ENCODE data around the gene SH3PXD2B.
"Not testable (repeated sequence)": the region's sequence is repeated elsewhere in the genome, so short reads cannot be mapped to it uniquely, and the experiment has no call there.

SH3PXD2B gene

GRCh38 chr5:172417130-172417841, 37.0 kb downstream of the SH3PXD2B start:
- no peak for DNase-seq

- no peak for DNase-seq
Measured at GRCh38 chr5:172415362-172416275, 38.7 kb downstream of the SH3PXD2B start.

- DNase-seq: no peak
Measured at GRCh38 chr5:172414531-172415361, 39.6 kb downstream of the SH3PXD2B start.

- no peak for DNase-seq
Measured at GRCh38 chr5:172413601-172414171, 40.6 kb downstream of the SH3PXD2B start.

GRCh38 chr5:172412724-172413286, 41.5 kb downstream of the SH3PXD2B start:
- no peak for DNase-seq

GRCh38 chr5:172411484-172412072, 42.7 kb downstream of the SH3PXD2B start:
- no peak for DNase-seq

GRCh38 chr5:172410662-172411483, 43.5 kb downstream of the SH3PXD2B start:
- no peak for DNase-seq

- no peak for DNase-seq
Measured at GRCh38 chr5:172410160-172410559, 44.2 kb downstream of the SH3PXD2B start.

GRCh38 chr5:172409477-172409876, 44.8 kb downstream of the SH3PXD2B start:
- DNase-seq: not testable (repeated sequence)

GRCh38 chr5:172407822-172408221, 46.5 kb downstream of the SH3PXD2B start:
- no peak for DNase-seq

- DNase-seq: no peak
Measured at GRCh38 chr5:172407241-172407691, 47.1 kb downstream of the SH3PXD2B start.

- no peak for DNase-seq
Measured at GRCh38 chr5:172405226-172406107, 48.9 kb downstream of the SH3PXD2B start.

GRCh38 chr5:172404746-172405145, 49.6 kb downstream of the SH3PXD2B start:
- DNase-seq: no peak

- no peak for DNase-seq
Measured at GRCh38 chr5:172403817-172404216, 50.5 kb downstream of the SH3PXD2B start.

GRCh38 chr5:172403189-172403796, 51.0 kb downstream of the SH3PXD2B start:
- DNase-seq: no peak

GRCh38 chr5:172402531-172403188, 51.7 kb downstream of the SH3PXD2B start:
- DNase-seq: no peak

GRCh38 chr5:172402031-172402430, 52.3 kb downstream of the SH3PXD2B start:
- not testable (repeated sequence) for DNase-seq

GRCh38 chr5:172399826-172400225, 54.5 kb downstream of the SH3PXD2B start:
- no peak for DNase-seq

- no peak for DNase-seq
Measured at GRCh38 chr5:172399336-172399735, 55.0 kb downstream of the SH3PXD2B start.
